ENCODE results near the gene PPRC1. TPM values are rescaled to one million over a fixed set of nuclear protein-coding genes. Genes with fewer than 3 reads are reported as not detected.

The PPRC1 gene
- total RNA-seq, 1 experiment from 2014 or later, result 79.4 TPM

- TF ChIP-seq ZBTB21 (CRISPR knock-in tag; IDR thresholded peaks at IDR 0.05; ENCODE audit: borderline replicate concordance) (no peak), GTF2I (CRISPR knock-in tag; conservative IDR thresholded peaks at IDR 0.05) (no peak), ZNF219 (CRISPR knock-in tag; IDR thresholded peaks at IDR 0.05; ENCODE audit: borderline replicate concordance) (no peak), NFE2L1 (CRISPR knock-in tag; IDR thresholded peaks at IDR 0.05) (no peak)
- TF ChIP-seq, protein P1, sequence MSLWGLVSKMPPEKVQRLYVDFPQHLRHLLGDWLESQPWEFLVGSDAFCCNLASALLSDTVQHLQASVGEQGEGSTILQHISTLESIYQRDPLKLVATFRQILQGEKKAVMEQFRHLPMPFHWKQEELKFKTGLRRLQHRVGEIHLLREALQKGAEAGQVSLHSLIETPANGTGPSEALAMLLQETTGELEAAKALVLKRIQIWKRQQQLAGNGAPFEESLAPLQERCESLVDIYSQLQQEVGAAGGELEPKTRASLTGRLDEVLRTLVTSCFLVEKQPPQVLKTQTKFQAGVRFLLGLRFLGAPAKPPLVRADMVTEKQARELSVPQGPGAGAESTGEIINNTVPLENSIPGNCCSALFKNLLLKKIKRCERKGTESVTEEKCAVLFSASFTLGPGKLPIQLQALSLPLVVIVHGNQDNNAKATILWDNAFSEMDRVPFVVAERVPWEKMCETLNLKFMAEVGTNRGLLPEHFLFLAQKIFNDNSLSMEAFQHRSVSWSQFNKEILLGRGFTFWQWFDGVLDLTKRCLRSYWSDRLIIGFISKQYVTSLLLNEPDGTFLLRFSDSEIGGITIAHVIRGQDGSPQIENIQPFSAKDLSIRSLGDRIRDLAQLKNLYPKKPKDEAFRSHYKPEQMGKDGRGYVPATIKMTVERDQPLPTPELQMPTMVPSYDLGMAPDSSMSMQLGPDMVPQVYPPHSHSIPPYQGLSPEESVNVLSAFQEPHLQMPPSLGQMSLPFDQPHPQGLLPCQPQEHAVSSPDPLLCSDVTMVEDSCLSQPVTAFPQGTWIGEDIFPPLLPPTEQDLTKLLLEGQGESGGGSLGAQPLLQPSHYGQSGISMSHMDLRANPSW (CRISPR knock-in tag; conservative IDR thresholded peaks at IDR 0.05; ENCODE audit: low read depth), result no peak
- TF ChIP-seq, protein P2, sequence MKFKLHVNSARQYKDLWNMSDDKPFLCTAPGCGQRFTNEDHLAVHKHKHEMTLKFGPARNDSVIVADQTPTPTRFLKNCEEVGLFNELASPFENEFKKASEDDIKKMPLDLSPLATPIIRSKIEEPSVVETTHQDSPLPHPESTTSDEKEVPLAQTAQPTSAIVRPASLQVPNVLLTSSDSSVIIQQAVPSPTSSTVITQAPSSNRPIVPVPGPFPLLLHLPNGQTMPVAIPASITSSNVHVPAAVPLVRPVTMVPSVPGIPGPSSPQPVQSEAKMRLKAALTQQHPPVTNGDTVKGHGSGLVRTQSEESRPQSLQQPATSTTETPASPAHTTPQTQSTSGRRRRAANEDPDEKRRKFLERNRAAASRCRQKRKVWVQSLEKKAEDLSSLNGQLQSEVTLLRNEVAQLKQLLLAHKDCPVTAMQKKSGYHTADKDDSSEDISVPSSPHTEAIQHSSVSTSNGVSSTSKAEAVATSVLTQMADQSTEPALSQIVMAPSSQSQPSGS (CRISPR knock-in tag; IDR thresholded peaks at IDR 0.05; ENCODE audit: borderline replicate concordance, low read depth), result no peak
Observed at GRCh38 chr10:102112210-102112817, 20.5 kb upstream of the PPRC1 start (continued).

DNA sequence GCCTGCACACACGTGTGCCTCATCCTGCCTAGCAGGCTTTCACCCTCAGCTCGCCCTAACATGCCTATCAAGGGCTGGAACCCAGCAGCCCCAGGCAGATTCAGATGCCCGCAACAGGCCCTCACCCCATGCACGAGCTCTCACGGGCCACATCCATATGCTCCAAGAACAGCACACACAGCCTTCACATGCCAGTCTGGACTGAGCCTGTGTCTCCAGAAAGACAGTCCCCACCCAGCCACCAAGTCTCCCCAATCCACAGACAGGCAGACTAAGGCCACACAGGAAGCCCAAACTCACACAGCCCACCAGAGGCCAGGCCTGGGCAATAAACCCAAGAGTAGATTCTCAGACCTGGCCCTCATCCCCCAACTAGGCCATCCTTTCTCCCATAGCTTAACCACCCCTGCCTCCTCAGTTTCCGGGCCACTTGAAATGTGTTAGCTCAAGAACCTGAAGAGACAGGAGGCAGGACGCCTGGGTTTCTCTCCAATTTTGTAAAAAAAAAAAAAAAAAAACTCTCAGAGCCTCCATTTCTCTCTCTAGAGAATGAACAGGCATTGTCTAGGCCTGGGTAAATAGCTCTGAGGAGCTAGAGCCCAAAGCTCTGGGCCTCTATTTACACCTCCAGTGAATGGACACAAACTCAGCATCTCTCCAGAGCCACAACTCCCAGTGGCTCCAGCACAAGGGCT lies 19.4 kb upstream of the PPRC1 start:
- DNase-seq (ENCODE audit: low spot score) (no peak), ATAC-seq (no peak)
- POLR2A ChIA-PET, result interaction anchor here (0.7 to 1.0 kb wide), 2 partner anchors 9 to 19 kb away, joined by 3 to 5 read pairs; no protein-coding TSS in a partner anchor
- Mint-ChIP-seq H3K4me1 (peaks cover 56% of the 10 kb centered on the region), H3K27me3 (ENCODE audit: low read depth) (no peaks in the 10 kb centered on the region), H3K36me3 (peaks cover 35% of the 10 kb centered on the region), H3K27ac (peak overlapping the region; percentile 78), H3K9me3 (no peaks in the 10 kb centered on the region), H3K4me3 (peak overlapping the region; percentile 88)
- CTCF ChIA-PET, result interaction anchor here (0.6 to 2.7 kb wide), 13 partner anchors 8 to 511 kb away, joined by 3 to 16 read pairs (median 6); partner anchors contain the start of genes KCNIP2, NOLC1 and PPRC1
- TF ChIP-seq ZNF232 (CRISPR knock-in tag; IDR thresholded peaks at IDR 0.05) (no peak), TEAD4 (CRISPR knock-in tag; IDR thresholded peaks at IDR 0.05) (no peak), CBFB (CRISPR knock-in tag; IDR thresholded peaks at IDR 0.05; ENCODE audit: low read depth) (no peak), TP53 (CRISPR knock-in tag; IDR thresholded peaks at IDR 0.05) (no peak), SMAD4 (CRISPR knock-in tag; IDR thresholded peaks at IDR 0.05) (no peak), PRDM15 (CRISPR knock-in tag; IDR thresholded peaks at IDR 0.05) (no peak), ZNF263 (CRISPR knock-in tag; IDR thresholded peaks at IDR 0.05; ENCODE audit: low read depth) (no peak), NR3C1 (CRISPR knock-in tag; conservative IDR thresholded peaks at IDR 0.05; ENCODE audit: low read depth) (no peak), ATF1 (CRISPR knock-in tag; IDR thresholded peaks at IDR 0.05) (no peak), ZNF317 (CRISPR knock-in tag; IDR thresholded peaks at IDR 0.05; ENCODE audit: borderline replicate concordance, low read depth) (no peak), RELA (CRISPR knock-in tag; IDR thresholded peaks at IDR 0.05; ENCODE audit: borderline replicate concordance) (no peak)
- TF ChIP-seq, protein P3, sequence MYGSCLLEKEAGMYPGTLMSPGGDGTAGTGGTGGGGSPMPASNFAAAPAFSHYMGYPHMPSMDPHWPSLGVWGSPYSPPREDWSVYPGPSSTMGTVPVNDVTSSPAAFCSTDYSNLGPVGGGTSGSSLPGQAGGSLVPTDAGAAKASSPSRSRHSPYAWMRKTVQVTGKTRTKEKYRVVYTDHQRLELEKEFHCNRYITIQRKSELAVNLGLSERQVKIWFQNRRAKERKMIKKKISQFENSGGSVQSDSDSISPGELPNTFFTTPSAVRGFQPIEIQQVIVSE (CRISPR knock-in tag; IDR thresholded peaks at IDR 0.05; ENCODE audit: borderline replicate concordance), result no peak
- TF ChIP-seq, protein P4, sequence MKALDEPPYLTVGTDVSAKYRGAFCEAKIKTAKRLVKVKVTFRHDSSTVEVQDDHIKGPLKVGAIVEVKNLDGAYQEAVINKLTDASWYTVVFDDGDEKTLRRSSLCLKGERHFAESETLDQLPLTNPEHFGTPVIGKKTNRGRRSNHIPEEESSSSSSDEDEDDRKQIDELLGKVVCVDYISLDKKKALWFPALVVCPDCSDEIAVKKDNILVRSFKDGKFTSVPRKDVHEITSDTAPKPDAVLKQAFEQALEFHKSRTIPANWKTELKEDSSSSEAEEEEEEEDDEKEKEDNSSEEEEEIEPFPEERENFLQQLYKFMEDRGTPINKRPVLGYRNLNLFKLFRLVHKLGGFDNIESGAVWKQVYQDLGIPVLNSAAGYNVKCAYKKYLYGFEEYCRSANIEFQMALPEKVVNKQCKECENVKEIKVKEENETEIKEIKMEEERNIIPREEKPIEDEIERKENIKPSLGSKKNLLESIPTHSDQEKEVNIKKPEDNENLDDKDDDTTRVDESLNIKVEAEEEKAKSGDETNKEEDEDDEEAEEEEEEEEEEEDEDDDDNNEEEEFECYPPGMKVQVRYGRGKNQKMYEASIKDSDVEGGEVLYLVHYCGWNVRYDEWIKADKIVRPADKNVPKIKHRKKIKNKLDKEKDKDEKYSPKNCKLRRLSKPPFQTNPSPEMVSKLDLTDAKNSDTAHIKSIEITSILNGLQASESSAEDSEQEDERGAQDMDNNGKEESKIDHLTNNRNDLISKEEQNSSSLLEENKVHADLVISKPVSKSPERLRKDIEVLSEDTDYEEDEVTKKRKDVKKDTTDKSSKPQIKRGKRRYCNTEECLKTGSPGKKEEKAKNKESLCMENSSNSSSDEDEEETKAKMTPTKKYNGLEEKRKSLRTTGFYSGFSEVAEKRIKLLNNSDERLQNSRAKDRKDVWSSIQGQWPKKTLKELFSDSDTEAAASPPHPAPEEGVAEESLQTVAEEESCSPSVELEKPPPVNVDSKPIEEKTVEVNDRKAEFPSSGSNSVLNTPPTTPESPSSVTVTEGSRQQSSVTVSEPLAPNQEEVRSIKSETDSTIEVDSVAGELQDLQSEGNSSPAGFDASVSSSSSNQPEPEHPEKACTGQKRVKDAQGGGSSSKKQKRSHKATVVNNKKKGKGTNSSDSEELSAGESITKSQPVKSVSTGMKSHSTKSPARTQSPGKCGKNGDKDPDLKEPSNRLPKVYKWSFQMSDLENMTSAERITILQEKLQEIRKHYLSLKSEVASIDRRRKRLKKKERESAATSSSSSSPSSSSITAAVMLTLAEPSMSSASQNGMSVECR (CRISPR knock-in tag; IDR thresholded peaks at IDR 0.05; ENCODE audit: borderline replicate concordance), result no peak

Measured in WTC11 (cell line).